GM19463 (cell line): Measurements from ENCODE around the gene TMTC1.
"Not testable (repeated sequence)": the region's sequence is repeated elsewhere in the genome, so short reads cannot be mapped to it uniquely, and the experiment has no call there.

Source experiments
- ATAC-seq: cut with Tn5 transposase; IDR thresholded peaks from one replicate; pipeline ENCODE4 v1.9.1; 2021; ENCODE audit warnings: mild to moderate bottlenecking, moderate library complexity; ENCODE audit not compliant: unreplicated experiment

The TMTC1 gene

GRCh38 chr12:29578731-29579130 lies 205.0 kb downstream of the TMTC1 start:
- no peak for ATAC-seq

DNA sequence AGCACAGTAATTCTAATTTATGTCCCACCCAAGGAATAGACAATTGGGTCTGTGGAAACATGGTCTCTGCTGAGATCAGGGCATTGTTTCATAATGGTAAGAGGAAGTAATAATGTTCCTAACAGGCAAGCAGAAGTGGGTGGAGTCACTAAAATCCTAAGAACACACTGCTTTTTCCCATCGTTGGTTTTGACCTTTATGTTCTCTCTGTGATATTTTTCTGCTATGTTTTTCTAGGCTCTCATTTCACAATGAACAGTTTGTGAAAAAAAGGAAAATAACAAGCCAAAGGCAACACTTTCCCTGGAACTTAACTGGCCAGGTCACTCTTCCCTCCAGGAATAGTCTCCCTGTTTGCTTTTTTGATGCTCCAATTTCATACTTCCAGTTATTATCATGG lies 205.7 kb downstream of the TMTC1 start:
- ATAC-seq, result no peak

- no peak for ATAC-seq
Observed at GRCh38 chr12:29574500-29574899, 209.2 kb downstream of the TMTC1 start.

GRCh38 chr12:29572938-29573337 lies 210.8 kb downstream of the TMTC1 start:
- ATAC-seq, result no peak

DNA sequence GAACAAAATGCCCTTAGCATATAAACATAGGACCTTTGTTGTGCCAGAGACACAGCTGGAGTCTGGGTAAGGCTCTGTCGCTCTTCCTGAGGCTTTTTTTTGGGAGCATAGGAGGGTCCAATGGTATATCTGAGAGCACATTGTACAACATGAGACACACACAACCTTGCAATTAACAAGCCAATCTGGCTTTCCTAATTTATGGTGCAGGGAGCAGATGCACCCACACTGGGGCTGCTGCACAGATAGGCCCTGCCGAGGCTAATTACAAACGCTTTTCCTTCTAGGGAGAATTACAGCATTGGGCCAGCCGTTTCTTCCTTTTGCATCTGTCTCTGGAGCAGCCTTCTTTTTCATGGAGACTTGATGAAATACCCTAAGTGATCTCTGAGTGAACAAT lies 211.3 kb downstream of the TMTC1 start:
- ATAC-seq, result no peak

DNA sequence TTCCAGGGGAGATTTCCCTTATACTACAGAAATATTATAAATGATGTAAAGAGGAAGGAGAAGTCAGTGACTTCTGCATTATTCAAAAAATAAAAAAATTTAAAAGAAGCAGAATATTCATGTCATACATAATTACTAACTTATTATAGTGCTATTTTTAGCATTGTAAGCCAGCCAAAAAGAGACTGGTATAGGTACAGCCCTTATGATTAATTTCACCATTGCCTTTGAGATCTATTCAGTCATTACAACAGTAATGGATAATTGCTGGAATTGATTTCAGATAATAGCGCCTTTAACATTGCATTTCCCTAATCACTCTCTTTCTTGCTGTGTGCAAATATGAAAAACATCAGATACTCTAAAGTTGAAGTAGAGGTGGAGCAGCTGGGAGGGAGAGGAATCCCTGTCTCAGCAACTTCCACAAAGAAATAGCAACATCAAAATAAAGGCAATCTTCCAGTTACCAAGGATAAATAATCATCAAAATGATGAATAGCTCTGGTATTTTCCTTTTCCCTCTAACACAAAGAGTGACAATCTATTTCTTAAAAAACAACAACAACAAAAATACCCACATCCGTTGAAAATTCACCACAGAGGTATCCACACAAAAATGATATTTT lies 214.5 kb downstream of the TMTC1 start:
- no peak for ATAC-seq

DNA sequence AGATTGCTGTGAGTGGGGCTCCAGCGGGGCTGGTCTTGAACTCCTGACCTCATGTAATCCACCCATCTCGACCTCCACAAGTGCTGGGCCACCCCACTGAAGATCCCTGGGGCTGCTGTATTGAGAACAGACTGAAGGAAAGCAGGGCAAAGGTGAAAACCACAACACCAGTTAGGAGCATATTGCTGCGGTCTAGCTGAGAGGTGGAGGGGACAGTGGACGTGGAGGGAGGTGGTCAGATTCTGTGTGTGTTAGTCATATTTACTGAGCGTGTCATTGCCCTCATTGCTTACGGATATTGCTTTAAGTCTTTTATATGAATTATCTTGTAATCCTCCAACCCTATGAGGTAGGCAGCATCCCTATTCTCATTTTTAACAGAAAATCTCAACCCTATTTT lies 217.3 kb downstream of the TMTC1 start:
- ATAC-seq, result no peak

- ATAC-seq, result no peak
Observed at GRCh38 chr12:29565727-29566126, 218.0 kb downstream of the TMTC1 start.

DNA sequence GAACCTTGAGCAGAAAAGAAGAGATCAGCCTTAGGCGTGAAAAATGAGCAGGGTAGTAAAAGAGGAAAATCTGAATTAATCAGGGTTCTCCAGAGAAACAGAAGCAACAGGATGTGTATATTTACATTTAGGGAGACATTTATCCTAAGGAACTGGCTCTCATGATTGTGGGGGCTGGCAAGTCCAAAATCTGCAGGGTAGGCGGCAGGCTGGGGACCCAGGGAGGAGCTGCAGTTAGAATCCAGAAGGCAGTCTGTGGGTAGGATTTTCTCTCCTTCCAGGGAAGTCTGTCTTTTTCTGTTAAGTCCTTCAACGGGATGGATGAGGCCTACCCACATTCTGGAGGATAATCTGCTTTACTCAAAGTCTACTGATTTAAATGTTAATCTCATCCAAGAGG lies 218.8 kb downstream of the TMTC1 start:
- no peak for ATAC-seq

GRCh38 chr12:29563636-29564035 lies 220.1 kb downstream of the TMTC1 start:
- peak; percentile 71 for ATAC-seq

- ATAC-seq, result no peak
Observed at GRCh38 chr12:29563071-29563470, 220.7 kb downstream of the TMTC1 start.

- no peak for ATAC-seq
Observed at GRCh38 chr12:29562110-29562804, 221.5 kb downstream of the TMTC1 start.

DNA sequence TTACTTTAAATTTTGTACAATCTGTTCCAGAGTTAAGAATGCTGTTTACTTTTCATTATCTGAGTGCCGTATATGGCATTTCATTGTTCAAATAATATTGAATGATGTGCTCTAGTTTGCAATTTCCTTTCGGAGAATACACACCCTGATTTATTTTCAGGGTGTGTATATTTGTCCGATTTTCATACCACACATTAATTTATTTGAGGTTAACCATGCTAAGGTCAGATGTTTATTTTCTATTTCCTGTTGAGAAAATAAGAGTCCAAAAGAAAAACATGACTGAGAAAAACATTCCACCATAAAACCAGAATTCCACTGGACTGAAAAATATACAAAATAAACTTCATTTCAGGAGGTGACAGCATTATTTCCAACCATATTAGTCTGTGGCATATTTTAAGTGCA lies 222.1 kb downstream of the TMTC1 start:
- no peak for ATAC-seq

- ATAC-seq, result no peak
Observed at GRCh38 chr12:29559198-29559597, 224.5 kb downstream of the TMTC1 start.

GRCh38 chr12:29556363-29556762 lies 227.4 kb downstream of the TMTC1 start:
- ATAC-seq, result no peak

DNA sequence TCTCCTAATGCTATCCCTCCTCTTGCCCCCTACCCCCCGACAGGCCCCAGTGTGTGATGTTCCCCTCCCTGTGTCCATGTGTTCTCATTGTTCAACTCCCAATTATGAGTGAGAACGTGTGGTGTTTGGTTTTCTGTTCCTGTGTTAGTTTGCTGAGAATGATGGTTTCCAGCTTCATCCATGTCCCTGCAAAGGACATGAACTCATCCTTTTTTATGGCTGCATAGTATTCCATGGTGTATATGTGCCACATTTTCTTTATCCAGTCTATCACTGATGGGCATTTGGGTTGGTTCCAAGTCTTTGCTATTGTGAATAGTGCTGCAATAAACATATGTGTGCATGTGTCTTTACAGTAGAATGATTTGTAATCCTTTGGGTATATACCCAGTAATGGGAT lies 228.3 kb downstream of the TMTC1 start:
- not testable (repeated sequence) for ATAC-seq

DNA sequence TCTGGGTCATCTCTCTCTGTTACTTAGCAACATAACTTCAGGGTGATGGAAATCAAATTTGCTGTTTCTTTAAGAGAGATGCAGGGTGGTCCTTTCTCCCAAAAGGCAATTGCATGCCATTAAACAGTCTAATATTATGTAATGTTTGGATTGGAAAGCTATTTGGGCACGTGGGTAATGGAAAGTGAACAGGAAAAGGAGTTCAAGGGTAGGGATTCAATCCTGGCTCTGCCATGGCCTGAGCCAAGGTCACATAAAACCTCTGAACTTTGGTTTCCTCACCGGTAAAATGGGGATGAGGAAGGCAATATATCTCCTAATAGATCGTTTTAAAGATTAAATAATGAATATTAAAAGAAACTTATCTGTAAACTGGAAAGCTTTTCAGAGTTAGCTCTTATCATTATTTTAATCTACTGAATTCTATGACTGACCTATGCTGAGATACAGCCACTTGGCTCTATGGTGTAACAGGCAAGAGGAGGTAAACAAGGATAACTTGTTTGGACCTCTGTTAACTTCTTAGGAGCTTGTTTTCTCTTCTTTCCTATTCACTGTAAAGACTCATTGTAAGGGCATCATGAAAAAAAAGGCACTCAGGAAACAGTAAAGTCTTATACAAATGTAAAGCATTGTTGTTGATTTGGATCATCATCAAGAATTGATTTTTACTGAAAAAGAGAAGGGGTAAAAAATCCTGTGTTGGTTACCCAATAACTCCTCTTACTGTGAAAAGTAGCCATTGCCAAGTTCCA lies 230.6 kb downstream of the TMTC1 start:
- ATAC-seq, result no peak

DNA sequence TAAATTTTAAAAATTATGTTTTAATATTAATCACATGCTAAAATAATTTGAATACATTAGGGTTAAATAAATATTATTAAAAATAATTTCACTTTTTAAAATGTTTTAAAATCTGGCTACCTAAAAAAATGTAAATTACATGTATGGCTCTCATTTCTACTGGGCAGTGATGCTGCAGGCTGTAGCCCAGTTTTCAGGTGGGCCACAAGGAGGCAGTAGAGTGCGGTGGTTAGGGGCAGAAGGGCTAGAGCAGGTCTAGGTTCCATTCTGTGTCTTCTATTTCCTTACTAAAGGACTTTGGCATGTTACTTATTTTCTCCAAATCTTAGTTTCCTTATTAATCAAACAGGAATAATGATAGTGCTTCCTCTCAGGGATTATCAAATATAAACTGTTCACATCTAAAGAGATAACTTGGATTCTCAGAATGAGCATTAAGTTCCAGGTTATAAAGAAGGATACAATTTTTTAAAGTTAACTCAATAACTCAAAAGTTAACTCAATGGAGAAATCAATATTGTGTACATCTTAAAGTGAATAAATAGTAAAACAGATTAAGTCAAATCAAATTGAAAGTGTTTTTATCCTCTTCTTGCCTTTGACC lies 231.3 kb downstream of the TMTC1 start:
- peak; percentile 97 for ATAC-seq

- ATAC-seq, result no peak
Observed at GRCh38 chr12:29551812-29552211, 231.9 kb downstream of the TMTC1 start.

- no peak for ATAC-seq
Observed at GRCh38 chr12:29547864-29548263, 235.9 kb downstream of the TMTC1 start.

GRCh38 chr12:29547151-29547632 lies 236.6 kb downstream of the TMTC1 start:
- ATAC-seq, result no peak
